ENCODE measurements around the gene MTRR.

Gene MTRR

GRCh38 chr5:7857926-7858632, 10.9 kb upstream of the MTRR start:
- Histone ChIP-seq H3K4me1 (ENCODE audit: control insufficient read depth, insufficient read depth, low read length) (no peaks in the 10 kb centered on the region), H3K4me2 (ENCODE audit: low read length) (no peak overlapping the region), H3K4me3 (ENCODE audit: low read length) (no peak overlapping the region), H3K9ac (ENCODE audit: low read depth, low read length) (no peak overlapping the region), H3K9me3 (replicated peaks; ENCODE audit: low read length) (no peaks in the 10 kb centered on the region), H3K36me3 (ENCODE audit: insufficient read depth, low read length) (peaks cover 34% of the 10 kb centered on the region), H3K27me3 (ENCODE audit: control insufficient read depth, insufficient read depth, low read length) (no peaks in the 10 kb centered on the region)

- H3K9me3 ChIP-seq (replicated peaks; ENCODE audit: low read length), result no peaks in the 10 kb centered on the region
- H3K4me2 ChIP-seq (ENCODE audit: low read length), result no peak overlapping the region
- H3K4me1 ChIP-seq (ENCODE audit: control insufficient read depth, insufficient read depth, low read length), result peaks cover 13% of the 10 kb centered on the region
- H3K27me3 ChIP-seq (ENCODE audit: control insufficient read depth, insufficient read depth, low read length), result no peaks in the 10 kb centered on the region
- H3K36me3 ChIP-seq (ENCODE audit: insufficient read depth, low read length), result peaks cover 17% of the 10 kb centered on the region
- H3K9ac ChIP-seq (ENCODE audit: low read depth, low read length), result no peak overlapping the region
- H3K4me3 ChIP-seq (ENCODE audit: low read length), result no peak overlapping the region
These were observed 2.8 kb upstream of the MTRR start for GRCh38 chr5:7866196-7866595.

- no peaks in the 10 kb centered on the region for H3K9me3 ChIP-seq (replicated peaks; ENCODE audit: low read length)
- no peak overlapping the region for H3K9ac ChIP-seq (ENCODE audit: low read depth, low read length)
- H3K36me3 ChIP-seq (ENCODE audit: insufficient read depth, low read length), result peaks cover 15% of the 10 kb centered on the region
- no peak overlapping the region for H3K4me3 ChIP-seq (ENCODE audit: low read length)
- no peaks in the 10 kb centered on the region for H3K27me3 ChIP-seq (ENCODE audit: control insufficient read depth, insufficient read depth, low read length)
- H3K4me1 ChIP-seq (ENCODE audit: control insufficient read depth, insufficient read depth, low read length), result peaks cover 13% of the 10 kb centered on the region
- no peak overlapping the region for H3K4me2 ChIP-seq (ENCODE audit: low read length)
These were observed 1.7 kb upstream of the MTRR start for GRCh38 chr5:7867260-7867659.

- Histone ChIP-seq H3K4me3 (ENCODE audit: low read length) (peak overlapping the region; percentile 88), H3K4me2 (ENCODE audit: low read length) (peak overlapping the region; percentile 95), H3K36me3 (ENCODE audit: insufficient read depth, low read length) (peaks cover 15% of the 10 kb centered on the region), H3K9me3 (replicated peaks; ENCODE audit: low read length) (no peaks in the 10 kb centered on the region), H3K4me1 (ENCODE audit: control insufficient read depth, insufficient read depth, low read length) (peaks cover 13% of the 10 kb centered on the region), H3K27me3 (ENCODE audit: control insufficient read depth, insufficient read depth, low read length) (no peaks in the 10 kb centered on the region), H3K9ac (ENCODE audit: low read depth, low read length) (peak overlapping the region; percentile 93)
These were observed 548 bp upstream of the MTRR start for GRCh38 chr5:7868427-7868772.

GRCh38 chr5:7869474-7870136, 657 bp downstream of the MTRR start:
- peak overlapping the region; percentile 88 for H3K4me3 ChIP-seq (ENCODE audit: low read length)
- H3K9me3 ChIP-seq (replicated peaks; ENCODE audit: low read length), result no peaks in the 10 kb centered on the region
- H3K9ac ChIP-seq (ENCODE audit: low read depth, low read length), result peak overlapping the region; percentile 93
- H3K4me2 ChIP-seq (ENCODE audit: low read length), result peak overlapping the region; percentile 84
- H3K36me3 ChIP-seq (ENCODE audit: insufficient read depth, low read length), result peaks cover 15% of the 10 kb centered on the region
- H3K27me3 ChIP-seq (ENCODE audit: control insufficient read depth, insufficient read depth, low read length), result no peaks in the 10 kb centered on the region
- peaks cover 13% of the 10 kb centered on the region for H3K4me1 ChIP-seq (ENCODE audit: control insufficient read depth, insufficient read depth, low read length)

GRCh38 chr5:7871653-7872052, 2.7 kb downstream of the MTRR start:
- no peaks in the 10 kb centered on the region for H3K9me3 ChIP-seq (replicated peaks; ENCODE audit: low read length)
- no peak overlapping the region for H3K4me2 ChIP-seq (ENCODE audit: low read length)
- H3K36me3 ChIP-seq (ENCODE audit: insufficient read depth, low read length), result peaks cover 32% of the 10 kb centered on the region
- no peaks in the 10 kb centered on the region for H3K27me3 ChIP-seq (ENCODE audit: control insufficient read depth, insufficient read depth, low read length)
- peaks cover 19% of the 10 kb centered on the region for H3K4me1 ChIP-seq (ENCODE audit: control insufficient read depth, insufficient read depth, low read length)
- H3K4me3 ChIP-seq (ENCODE audit: low read length), result no peak overlapping the region
- H3K9ac ChIP-seq (ENCODE audit: low read depth, low read length), result no peak overlapping the region

- Histone ChIP-seq H3K4me1 (ENCODE audit: control insufficient read depth, insufficient read depth, low read length) (peaks cover 28% of the 10 kb centered on the region), H3K27me3 (ENCODE audit: control insufficient read depth, insufficient read depth, low read length) (no peaks in the 10 kb centered on the region), H3K9ac (ENCODE audit: low read depth, low read length) (no peak overlapping the region), H3K4me3 (ENCODE audit: low read length) (no peak overlapping the region), H3K4me2 (ENCODE audit: low read length) (no peak overlapping the region), H3K9me3 (replicated peaks; ENCODE audit: low read length) (no peaks in the 10 kb centered on the region), H3K36me3 (ENCODE audit: insufficient read depth, low read length) (peaks cover 36% of the 10 kb centered on the region)
These were observed 3.7 kb downstream of the MTRR start for GRCh38 chr5:7872517-7873130.

- Histone ChIP-seq H3K4me3 (ENCODE audit: low read length) (no peak overlapping the region), H3K9ac (ENCODE audit: low read depth, low read length) (no peak overlapping the region), H3K27me3 (ENCODE audit: control insufficient read depth, insufficient read depth, low read length) (no peaks in the 10 kb centered on the region), H3K4me1 (ENCODE audit: control insufficient read depth, insufficient read depth, low read length) (peaks cover 28% of the 10 kb centered on the region), H3K9me3 (replicated peaks; ENCODE audit: low read length) (no peaks in the 10 kb centered on the region), H3K4me2 (ENCODE audit: low read length) (no peak overlapping the region), H3K36me3 (ENCODE audit: insufficient read depth, low read length) (peaks cover 42% of the 10 kb centered on the region)
These were observed 4.3 kb downstream of the MTRR start for GRCh38 chr5:7873216-7873615.

- H3K4me3 ChIP-seq (ENCODE audit: low read length), result no peak overlapping the region
- H3K9ac ChIP-seq (ENCODE audit: low read depth, low read length), result no peak overlapping the region
- no peaks in the 10 kb centered on the region for H3K9me3 ChIP-seq (replicated peaks; ENCODE audit: low read length)
- H3K4me2 ChIP-seq (ENCODE audit: low read length), result no peak overlapping the region
- H3K36me3 ChIP-seq (ENCODE audit: insufficient read depth, low read length), result peaks cover 47% of the 10 kb centered on the region
- H3K27me3 ChIP-seq (ENCODE audit: control insufficient read depth, insufficient read depth, low read length), result no peaks in the 10 kb centered on the region
- peaks cover 34% of the 10 kb centered on the region for H3K4me1 ChIP-seq (ENCODE audit: control insufficient read depth, insufficient read depth, low read length)
These were observed 5.7 kb downstream of the MTRR start for GRCh38 chr5:7874639-7875038.

- Histone ChIP-seq H3K9ac (ENCODE audit: low read depth, low read length) (no peak overlapping the region), H3K4me3 (ENCODE audit: low read length) (no peak overlapping the region), H3K4me1 (ENCODE audit: control insufficient read depth, insufficient read depth, low read length) (peaks cover 34% of the 10 kb centered on the region), H3K36me3 (ENCODE audit: insufficient read depth, low read length) (peaks cover 52% of the 10 kb centered on the region), H3K27me3 (ENCODE audit: control insufficient read depth, insufficient read depth, low read length) (no peaks in the 10 kb centered on the region), H3K9me3 (replicated peaks; ENCODE audit: low read length) (no peaks in the 10 kb centered on the region), H3K4me2 (ENCODE audit: low read length) (no peak overlapping the region)
These were observed 6.2 kb downstream of the MTRR start for GRCh38 chr5:7875151-7875550.

- H3K27me3 ChIP-seq (ENCODE audit: control insufficient read depth, insufficient read depth, low read length), result no peaks in the 10 kb centered on the region
- H3K4me2 ChIP-seq (ENCODE audit: low read length), result peak overlapping the region; percentile 13
- H3K4me3 ChIP-seq (ENCODE audit: low read length), result no peak overlapping the region
- H3K9me3 ChIP-seq (replicated peaks; ENCODE audit: low read length), result no peaks in the 10 kb centered on the region
- H3K36me3 ChIP-seq (ENCODE audit: insufficient read depth, low read length), result peaks cover 55% of the 10 kb centered on the region
- peaks cover 28% of the 10 kb centered on the region for H3K4me1 ChIP-seq (ENCODE audit: control insufficient read depth, insufficient read depth, low read length)
- H3K9ac ChIP-seq (ENCODE audit: low read depth, low read length), result peak overlapping the region; percentile 7
These were observed 7.9 kb downstream of the MTRR start for GRCh38 chr5:7876867-7877266.
